Stimulated activated CD4-positive, alpha-beta T cell treated with anti-CD3 and anti-CD28 coated beads, Interleukin-1b, Interleukin-23, amount 100 ng/mL, for 4 hours (primary cell): ENCODE results near the gene WDTC1.

Source experiments
- DNase-seq, 2 donors: peaks; one replicate each; pipeline ENCODE4 v3.0.0-alpha.2; 2020; ENCODE audit warnings: low read depth in 2 of 2

WDTC1 gene

DNA sequence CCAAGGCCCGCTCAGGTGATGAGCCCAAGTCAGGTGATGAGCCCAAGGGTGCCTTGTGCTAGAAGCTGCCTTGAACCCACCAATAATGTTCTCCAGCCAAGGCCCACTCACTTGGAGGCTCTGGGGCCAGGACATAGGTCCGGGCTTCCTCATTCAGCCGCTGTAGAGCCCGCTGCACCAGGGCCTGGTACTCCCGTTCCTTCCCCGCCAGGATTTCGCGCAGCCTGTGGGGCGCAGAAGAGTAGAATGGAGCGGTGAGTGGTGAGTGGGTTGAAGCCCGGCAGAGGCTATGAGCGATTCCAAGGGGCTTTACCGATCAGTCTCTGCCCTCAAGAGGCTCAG, 121.8 kb downstream of the WDTC1 start:
- DNase-seq, result no peak

DNA sequence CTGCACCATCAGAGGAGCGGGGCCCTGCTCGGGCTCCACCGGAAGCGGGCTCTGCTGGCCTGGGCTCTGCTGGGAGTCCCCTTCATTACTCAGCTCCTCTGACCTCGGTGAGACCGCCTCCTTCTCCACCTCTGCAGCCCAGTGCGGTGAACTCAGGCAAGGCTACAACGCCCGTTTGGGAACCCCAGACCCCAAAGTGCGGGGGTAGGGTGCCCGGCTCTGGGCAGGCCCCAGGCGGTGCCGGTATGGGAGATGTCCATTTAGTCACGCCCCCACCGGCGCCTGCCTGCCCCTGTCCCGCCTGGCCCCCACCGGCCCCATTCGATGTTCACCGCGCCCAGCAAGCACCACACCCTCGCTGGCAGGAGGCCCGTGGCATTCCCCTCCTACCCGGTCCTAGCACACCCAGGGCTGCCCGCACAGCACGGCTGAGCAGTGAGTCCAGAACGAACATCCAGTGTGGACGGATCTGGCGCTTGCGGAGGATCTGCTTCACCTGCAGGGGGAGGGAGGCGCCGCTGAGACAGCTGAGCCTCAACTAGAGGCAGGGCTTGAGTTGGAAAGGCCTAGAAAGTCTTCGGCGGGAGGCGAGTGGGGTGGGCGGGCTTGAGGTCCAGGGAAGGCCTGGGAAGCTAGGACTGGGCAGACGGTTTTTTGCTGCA, 122.3 kb downstream of the WDTC1 start:
- peak in 1 of 2 donors; percentile 34 for DNase-seq

DNA sequence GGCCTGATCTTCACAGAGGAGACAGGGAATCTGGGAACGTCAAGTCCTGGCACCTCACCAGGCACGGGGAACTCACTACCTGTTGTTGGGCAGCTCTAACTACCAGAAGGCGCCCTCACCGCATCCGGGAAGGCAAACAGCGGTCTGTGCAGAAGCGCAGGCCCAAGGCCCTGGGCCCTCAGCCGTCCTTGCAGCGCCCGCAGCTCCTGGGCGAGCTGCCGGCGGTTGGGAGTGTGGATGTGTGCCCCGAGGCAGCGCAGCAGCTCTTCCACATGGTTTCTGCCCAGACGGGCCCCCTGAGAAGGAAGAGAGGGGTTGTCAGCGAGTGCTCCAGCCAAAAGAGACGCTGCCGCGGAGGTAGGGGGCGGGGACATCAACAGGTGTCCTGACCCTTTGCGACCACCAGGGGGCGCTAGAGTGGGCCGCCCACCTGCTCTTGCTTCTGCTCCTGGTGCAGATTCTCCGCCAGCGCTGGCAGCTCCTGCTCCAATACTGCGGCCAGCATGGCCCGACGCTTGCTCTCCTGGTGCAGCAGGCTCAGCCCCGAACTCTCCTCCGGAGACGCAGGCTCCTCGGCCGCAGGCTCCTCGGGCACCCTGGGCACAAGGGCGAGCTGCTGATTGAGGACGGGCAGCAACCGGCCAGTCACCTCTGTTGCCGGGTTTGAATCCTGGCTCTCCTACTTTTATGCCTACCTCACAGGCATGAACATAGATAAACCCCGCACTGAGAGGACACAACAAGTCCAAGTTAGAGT, 123.0 kb downstream of the WDTC1 start:
- DNase-seq, result peak; percentile 76 to 77
